GM12878 (cell line): ENCODE measurements around the gene PLEKHS1.

Experiments used
- BCL11A ChIP-seq: IDR thresholded peaks from 2 replicates; pipeline ENCODE4 v1.6.1; 2011; ENCODE audit warnings: low read depth, low read length
- HDGF ChIP-seq: fragments of 450-650 bp; IDR thresholded peaks from 2 replicates; pipeline ENCODE4 v1.6.1; 2016; ENCODE audit warnings: antibody characterized with exemption
- MXI1 ChIP-seq: fragments of 150-350 bp; IDR thresholded peaks from 2 replicates; pipeline ENCODE4 v1.6.1; 2011; ENCODE audit warnings: low read depth, mild to moderate bottlenecking, inconsistent platforms, low read length, improper control_type of control experiment
- POLR2AphosphoS5 ChIP-seq: IDR thresholded peaks from 2 replicates; pipeline ENCODE4 v1.6.1; 2011; ENCODE audit warnings: mild to moderate bottlenecking, low read length, inconsistent platforms
- RFX5 ChIP-seq: IDR thresholded peaks from 2 replicates; pipeline ENCODE4 v1.6.1; 2011; ENCODE audit warnings: low read depth, low read length, improper control_type of control experiment
- SPI1 ChIP-seq: IDR thresholded peaks from 2 replicates; pipeline ENCODE4 v1.6.1; 2011; ENCODE audit warnings: low read depth, mild to moderate bottlenecking, low read length, moderate library complexity, borderline replicate concordance; ENCODE audit not compliant: insufficient read depth
- ZNF24 ChIP-seq: fragments of 450-650 bp; IDR thresholded peaks from 2 replicates; pipeline ENCODE4 v1.6.1; 2017; ENCODE audit warnings: antibody characterized with exemption, mild to moderate bottlenecking
- TF ChIP-seq, protein P1 (sequence below): IDR thresholded peaks from 2 replicates; pipeline ENCODE4 v1.6.1; 2012; ENCODE audit warnings: low read depth, low read length, improper control_type of control experiment
- TF ChIP-seq, protein P2 (sequence below): fragments of 450-650 bp; IDR thresholded peaks from 2 replicates; pipeline ENCODE4 v1.6.1; 2017; ENCODE audit warnings: borderline replicate concordance

DNA sequence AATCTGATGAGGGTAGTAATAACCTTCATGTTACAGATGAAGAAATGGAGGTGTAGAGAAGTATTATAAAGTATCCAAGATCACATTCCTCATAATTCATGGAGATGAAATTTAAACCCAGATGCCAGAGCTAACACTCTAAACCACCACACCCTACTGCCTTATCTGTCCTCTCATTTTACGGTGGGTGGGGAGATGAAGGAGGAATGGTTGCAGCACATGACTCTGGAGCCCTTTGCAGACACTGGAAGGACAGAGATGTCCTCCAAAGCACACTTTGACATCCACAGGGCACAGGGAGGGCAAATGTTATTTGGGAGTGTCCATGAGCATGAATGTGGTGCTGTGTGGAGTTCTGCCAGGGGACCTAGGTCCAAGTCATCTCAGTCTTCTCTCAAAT is 1.1 kb downstream of the PLEKHS1 start:
- no peak for TF ChIP-seq MXI1
- TF ChIP-seq, protein P1, sequence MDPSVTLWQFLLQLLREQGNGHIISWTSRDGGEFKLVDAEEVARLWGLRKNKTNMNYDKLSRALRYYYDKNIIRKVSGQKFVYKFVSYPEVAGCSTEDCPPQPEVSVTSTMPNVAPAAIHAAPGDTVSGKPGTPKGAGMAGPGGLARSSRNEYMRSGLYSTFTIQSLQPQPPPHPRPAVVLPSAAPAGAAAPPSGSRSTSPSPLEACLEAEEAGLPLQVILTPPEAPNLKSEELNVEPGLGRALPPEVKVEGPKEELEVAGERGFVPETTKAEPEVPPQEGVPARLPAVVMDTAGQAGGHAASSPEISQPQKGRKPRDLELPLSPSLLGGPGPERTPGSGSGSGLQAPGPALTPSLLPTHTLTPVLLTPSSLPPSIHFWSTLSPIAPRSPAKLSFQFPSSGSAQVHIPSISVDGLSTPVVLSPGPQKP = no peak
- TF ChIP-seq HDGF = no peak
- no peak for TF ChIP-seq RFX5
- TF ChIP-seq POLR2AphosphoS5 = no peak
- TF ChIP-seq ZNF24 = no peak
- TF ChIP-seq, protein P2, sequence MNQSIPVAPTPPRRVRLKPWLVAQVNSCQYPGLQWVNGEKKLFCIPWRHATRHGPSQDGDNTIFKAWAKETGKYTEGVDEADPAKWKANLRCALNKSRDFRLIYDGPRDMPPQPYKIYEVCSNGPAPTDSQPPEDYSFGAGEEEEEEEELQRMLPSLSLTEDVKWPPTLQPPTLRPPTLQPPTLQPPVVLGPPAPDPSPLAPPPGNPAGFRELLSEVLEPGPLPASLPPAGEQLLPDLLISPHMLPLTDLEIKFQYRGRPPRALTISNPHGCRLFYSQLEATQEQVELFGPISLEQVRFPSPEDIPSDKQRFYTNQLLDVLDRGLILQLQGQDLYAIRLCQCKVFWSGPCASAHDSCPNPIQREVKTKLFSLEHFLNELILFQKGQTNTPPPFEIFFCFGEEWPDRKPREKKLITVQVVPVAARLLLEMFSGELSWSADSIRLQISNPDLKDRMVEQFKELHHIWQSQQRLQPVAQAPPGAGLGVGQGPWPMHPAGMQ = no peak
- no peak for TF ChIP-seq BCL11A
- no peak for TF ChIP-seq SPI1
